K562 (cell line): ENCODE data around the gene TSC22D2. TPM values are rescaled to one million over a fixed set of nuclear protein-coding genes. Genes with fewer than 3 reads are reported as not detected.

Source experiments
- BRD9 ChIP-seq: fragments of 450-650 bp; IDR thresholded peaks from 2 replicates; pipeline ENCODE4 v1.6.1; 2018; ENCODE audit warnings: low read depth; ENCODE audit not compliant: partially characterized antibody
- CBX1 ChIP-seq: sonication (generic); IDR thresholded peaks from 2 replicates; pipeline ENCODE4 v1.6.1; 2016; ENCODE audit warnings: antibody characterized with exemption, low read depth, mild to moderate bottlenecking
- CSDE1 ChIP-seq, 2 experiments: fragments of 450-650 bp; IDR thresholded peaks; 2 replicates each; pipeline ENCODE4 v1.6.1; 2016; ENCODE audit warnings: mild to moderate bottlenecking in 1 of 2
- EGR1 ChIP-seq: fragments of 450-650 bp; conservative IDR thresholded peaks from 2 replicates; pipeline ENCODE4 v1.6.1; 2017; ENCODE audit warnings: mild to moderate bottlenecking
- ETV1 ChIP-seq: fragments of 450-650 bp; conservative IDR thresholded peaks from 2 replicates; pipeline ENCODE4 v1.6.1; 2016; ENCODE audit warnings: missing genetic modification characterization, control low read depth, low read depth, missing compliant biosample characterization
- HCFC1 ChIP-seq: IDR thresholded peaks from 2 replicates; pipeline ENCODE4 v1.6.1; 2012; ENCODE audit warnings: low read depth, low read length, improper control_type of control experiment
- MAZ ChIP-seq, 2 experiments: fragments of 450-650 bp in 1 of 2; sonication (generic) in 1 of 2; formaldehyde crosslinking; IDR thresholded peaks in 1 of 2; conservative IDR thresholded peaks in 1 of 2; 2 replicates each; pipeline versions ENCODE4 v1.4.0 to v1.5.0; 2020; ENCODE audit warnings: mild to moderate bottlenecking in 1 of 2, missing genetic modification reagents in 1 of 2
- NFIC ChIP-seq: fragments of 450-650 bp; IDR thresholded peaks from 2 replicates; pipeline ENCODE4 v1.6.1; 2017; ENCODE audit warnings: mild to moderate bottlenecking, inconsistent platforms
- PRDM10 ChIP-seq: fragments of 450-650 bp; IDR thresholded peaks from 2 replicates; pipeline ENCODE4 v1.6.1; 2018; ENCODE audit not compliant: partially characterized antibody
- RAD21 ChIP-seq, 2 experiments: fragments of 250-450 bp in 1 of 2; fragments of 450-650 bp in 1 of 2; sonication (Bioruptor Pico) in 1 of 2; formaldehyde crosslinking in 1 of 2; IDR thresholded peaks in 1 of 2; conservative IDR thresholded peaks in 1 of 2; 2 replicates each; pipeline versions ENCODE4 v1.4.0 to v1.8.0; 2020 to 2022; ENCODE audit warnings: mild to moderate bottlenecking in 2 of 2, moderate library complexity in 1 of 2
- RBM34 ChIP-seq: fragments of 200-400 bp; formaldehyde crosslinking; IDR thresholded peaks from 2 replicates; pipeline ENCODE4 v1.6.1; 2018; ENCODE audit warnings: low read length, borderline replicate concordance; ENCODE audit not compliant: insufficient read depth
- SMARCC2 ChIP-seq: fragments of 450-650 bp; IDR thresholded peaks from 2 replicates; pipeline ENCODE4 v1.6.1; 2017; ENCODE audit warnings: antibody characterized with exemption, moderate library complexity, mild to moderate bottlenecking, low read depth
- SP1 ChIP-seq: sonication (generic); formaldehyde crosslinking; IDR thresholded peaks from 2 replicates; pipeline ENCODE4 v1.8.1; 2022; ENCODE audit warnings: mild to moderate bottlenecking, missing genetic modification reagents
- TAF1 ChIP-seq: IDR thresholded peaks from 2 replicates; pipeline ENCODE4 v1.6.1; 2011; ENCODE audit warnings: mild to moderate bottlenecking, low read length, moderate library complexity; ENCODE audit not compliant: insufficient read depth, control insufficient read depth, severe bottlenecking; ENCODE audit errors: extremely low read depth
- TARDBP ChIP-seq: fragments of 450-650 bp; IDR thresholded peaks from 2 replicates; pipeline ENCODE4 v1.6.1; 2016
- TEAD4 ChIP-seq, 2 experiments: sonication (generic) in 1 of 2; formaldehyde crosslinking in 1 of 2; IDR thresholded peaks; 2 replicates each; pipeline versions ENCODE4 v1.6.1 to v1.8.0; 2012 to 2022; ENCODE audit warnings: borderline replicate concordance in 1 of 2, inconsistent platforms in 1 of 2, low read length in 1 of 2, mild to moderate bottlenecking in 1 of 2, missing genetic modification reagents in 1 of 2
- YY1 ChIP-seq, 3 experiments: IDR thresholded peaks; 2 replicates each; pipeline ENCODE4 v1.6.1; 2011; ENCODE audit warnings: low read length in 2 of 3, mild to moderate bottlenecking in 2 of 3, moderate library complexity in 2 of 3, borderline replicate concordance in 1 of 3, control low read depth in 1 of 3, low read depth in 1 of 3; ENCODE audit not compliant: insufficient read depth in 3 of 3, insufficient replicate concordance in 2 of 3, control insufficient read depth in 1 of 3, insufficient read length in 1 of 3; ENCODE audit errors: extremely low read depth in 1 of 3
- ZBTB7A ChIP-seq: IDR thresholded peaks from 2 replicates; pipeline ENCODE4 v1.6.1; 2011; ENCODE audit warnings: low read depth, mild to moderate bottlenecking, low read length, moderate library complexity, borderline replicate concordance; ENCODE audit not compliant: control insufficient read depth
- ZFP30 ChIP-seq: fragments of 250-450 bp; sonication (Bioruptor Pico); IDR thresholded peaks from 2 replicates; pipeline ENCODE4 v1.8.0; 2022; ENCODE audit warnings: moderate library complexity, mild to moderate bottlenecking, inconsistent platforms, borderline replicate concordance
- ZNF143 ChIP-seq: sonication (generic); formaldehyde crosslinking; IDR thresholded peaks from 2 replicates; pipeline ENCODE4 v1.9.0; 2022; ENCODE audit warnings: mild to moderate bottlenecking, missing genetic modification reagents
- polyA plus RNA-seq, 8 experiments: library from polyadenylated mRNA; depleted of rRNA in 4 of 8; stranded (reverse) in 5 of 8; unstranded in 3 of 8; fragments of >200 nt; fragmentation: Nextera tagmentation in 2 of 8; fragmentation: Illumina TruSeq in 1 of 8; extraction: Ambion mirVana in 2 of 8; extraction: Trizol in 1 of 8; gene quantifications; 2 replicates each; pipeline versions ENCODE4 v1.2.1 to v1.2.3, GENCODE V29; 2011 to 2014; ENCODE audit warnings: inconsistent platforms in 1 of 8, missing spikeins in 1 of 8
- total RNA-seq, 7 experiments: library from RNA; depleted of rRNA in 6 of 7; stranded (reverse); fragments of >200 nt in 6 of 7; fragmentation: Illumina TruSeq in 2 of 7; extraction: Trizol in 2 of 7; gene quantifications; 2 replicates each; pipeline versions ENCODE4 v1.2.1 to v1.2.3, GENCODE V29; 2011 to 2021; ENCODE audit warnings: low replicate concordance in 1 of 7

TSC22D2 gene
- total and polyA plus RNA-seq, 9 of the 15 experiments (the other 6 are each of a cell fraction or from before 2014, with no cell fraction given): 5.5 to 44.0 (median 19.3) TPM

- TF ChIP-seq PRDM10 (peak; percentile 98), SMARCC2 (peak; percentile 33; the same call in 1 of the 2 replicates), CBX1 (0 out of 2 replicates have a peak, but pooled peaks have one; percentile 40), TAF1 (peak; percentile 60), MAZ (CRISPR knock-in tag; conservative IDR thresholded peaks at IDR 0.05 in 1 of 2, IDR thresholded peaks at IDR 0.05 in 1 of 2) (peak; percentile 23 to 69; a peak in 2 of 4 replicates), NFIC (no peak), BRD9 (no peak), CSDE1 (IDR thresholded peaks at IDR 0.05) (no peak), ETV1 (tag) (no peak), EGR1 (peak; percentile 35; the same call in 1 of the 2 replicates), RAD21 (CRISPR knock-in tag; conservative IDR thresholded peaks at IDR 0.05 in 1 of 2, IDR thresholded peaks at IDR 0.05 in 1 of 2) (peak; percentile 85), TEAD4 (IDR thresholded peaks at IDR 0.05; ENCODE audit: low read length) (0 out of 2 replicates have a peak, but pooled peaks have one; percentile 7), TEAD4 (CRISPR knock-in tag; IDR thresholded peaks at IDR 0.05; ENCODE audit: borderline replicate concordance) (no peak), RBM34 (peak; percentile 94; the same call in 1 of the 2 replicates), ZNF143 (CRISPR knock-in tag) (no peak; the same call in 1 of the 2 replicates), ZBTB7A (peak; percentile 66), ZFP30 (CRISPR knock-in tag) (no peak), TARDBP (no peak), HCFC1 (peak; percentile 34), YY1 (IDR thresholded peaks at IDR 0.05; ENCODE audit: borderline replicate concordance in 1 of 3, control insufficient read depth in 1 of 3, extremely low read depth in 1 of 3, insufficient read depth in 3 of 3, insufficient read length in 1 of 3, insufficient replicate concordance in 2 of 3, low read depth in 1 of 3, low read length in 2 of 3) (peak in 2 of 3 experiments; percentile 20 to 68), SP1 (CRISPR knock-in tag) (peak; percentile 63; the same call in 1 of the 2 replicates)
Observed at GRCh38 chr3:150409512-150410310, 1.6 kb downstream of the TSC22D2 start (continued).
